Fibroblast of lung (primary cell): Measurements from ENCODE around the gene APOLD1. TPM values are rescaled to one million over a fixed set of nuclear protein-coding genes. Genes with fewer than 3 reads are reported as not detected.
A peak's percentile ranks its signal among the peaks of the same experiment; 100 is the strongest.
"Not testable (repeated sequence)": the region's sequence is repeated elsewhere in the genome, so short reads cannot be mapped to it uniquely, and the experiment has no call there.

Experiments
- DNase-seq, 2 donors: peaks; one replicate each; pipeline versions ENCODE4 v3.0.0 to v3.0.0-alpha.2; 2010; ENCODE audit warnings: low read depth in 2 of 2
- H2AFZ ChIP-seq: 2 replicates; pipeline ENCODE4 v1.5.1; 2012; ENCODE audit warnings: low read length, control low read depth, inconsistent platforms
- H3K27ac ChIP-seq: 2 replicates; pipeline ENCODE4 v1.5.1; 2011; ENCODE audit warnings: low read length, control low read depth; ENCODE audit not compliant: insufficient read depth
- H3K27me3 ChIP-seq: 2 replicates; pipeline ENCODE4 v1.5.1; 2011; ENCODE audit warnings: mild to moderate bottlenecking, low read length; ENCODE audit not compliant: control insufficient read depth, insufficient read depth
- H3K36me3 ChIP-seq: 2 replicates; pipeline ENCODE4 v1.5.1; 2011; ENCODE audit warnings: low read length; ENCODE audit not compliant: control insufficient read depth, insufficient read depth
- H3K4me1 ChIP-seq: 2 replicates; pipeline ENCODE4 v1.5.1; 2011; ENCODE audit warnings: low read length; ENCODE audit not compliant: control insufficient read depth, insufficient read depth; ENCODE audit errors: extremely low read depth
- H3K4me2 ChIP-seq: 2 replicates; pipeline ENCODE4 v1.5.1; 2011; ENCODE audit warnings: low read length, control low read depth; ENCODE audit not compliant: insufficient read depth; ENCODE audit errors: extremely low read depth
- H3K4me3 ChIP-seq, 4 experiments: fragments of 200-600 bp in 1 of 4; sonication (generic) in 1 of 4; replicated peaks in 1 of 4; 2 replicates each; pipeline ENCODE4 v1.5.1; 2011 to 2016; ENCODE audit warnings: low read length in 4 of 4, low read depth in 3 of 4, mild to moderate bottlenecking in 3 of 4, control low read depth in 2 of 4, inconsistent platforms in 1 of 4, mixed read lengths in 1 of 4; ENCODE audit not compliant: insufficient read depth in 1 of 4; ENCODE audit errors: control extremely low read depth in 1 of 4
- H3K79me2 ChIP-seq: 2 replicates; pipeline ENCODE4 v1.5.1; 2012; ENCODE audit warnings: mild to moderate bottlenecking, low read length, inconsistent platforms; ENCODE audit not compliant: control insufficient read depth, insufficient read depth
- H3K9ac ChIP-seq: 2 replicates; pipeline ENCODE4 v1.5.1; 2011; ENCODE audit warnings: mild to moderate bottlenecking, low read length, control low read depth; ENCODE audit not compliant: insufficient read depth
- H3K9me3 ChIP-seq: 2 replicates; pipeline ENCODE4 v1.5.1; 2012; ENCODE audit warnings: low read depth, low read length; ENCODE audit not compliant: control insufficient read depth, insufficient read depth
- H4K20me1 ChIP-seq: 2 replicates; pipeline ENCODE4 v1.5.1; 2011; ENCODE audit warnings: low read length; ENCODE audit not compliant: control insufficient read depth, insufficient read depth; ENCODE audit errors: extremely low read depth
- EZH2 ChIP-seq: IDR thresholded peaks from 2 replicates; pipeline ENCODE4 v1.5.1; 2012; ENCODE audit warnings: low read length, control low read depth, mild to moderate bottlenecking; ENCODE audit errors: missing control alignments
- polyA plus RNA-seq, 2 donors: library from polyadenylated mRNA; depleted of rRNA in 1 of 2; stranded (reverse) in 1 of 2; unstranded in 1 of 2; fragments of >200 nt; gene quantifications; 2 replicates each; pipeline ENCODE4 v1.2.1, GENCODE V29; 2011 to 2012; ENCODE audit warnings: missing spikeins in 1 of 2
- total RNA-seq: library from RNA; depleted of rRNA; stranded (reverse); fragments of >200 nt; gene quantifications from 2 replicates; pipeline ENCODE4 v1.2.1, GENCODE V29; 2014
- TF ChIP-seq, protein P1 (sequence below), 2 donors: IDR thresholded peaks in 1 of 2; conservative IDR thresholded peaks in 1 of 2; 1 replicate in 1 of 2; 2 replicates in 1 of 2; pipeline ENCODE4 v1.5.1; 2011 to 2012; ENCODE audit warnings: low read length in 2 of 2, control low read depth in 1 of 2, inconsistent platforms in 1 of 2, low read depth in 1 of 2, mild to moderate bottlenecking in 1 of 2

The APOLD1 gene
- total and polyA plus RNA-seq, 2 donors (not counting 1 experiment from before 2014, with no cell fraction given): 3.1 to 3.2 TPM

DNA sequence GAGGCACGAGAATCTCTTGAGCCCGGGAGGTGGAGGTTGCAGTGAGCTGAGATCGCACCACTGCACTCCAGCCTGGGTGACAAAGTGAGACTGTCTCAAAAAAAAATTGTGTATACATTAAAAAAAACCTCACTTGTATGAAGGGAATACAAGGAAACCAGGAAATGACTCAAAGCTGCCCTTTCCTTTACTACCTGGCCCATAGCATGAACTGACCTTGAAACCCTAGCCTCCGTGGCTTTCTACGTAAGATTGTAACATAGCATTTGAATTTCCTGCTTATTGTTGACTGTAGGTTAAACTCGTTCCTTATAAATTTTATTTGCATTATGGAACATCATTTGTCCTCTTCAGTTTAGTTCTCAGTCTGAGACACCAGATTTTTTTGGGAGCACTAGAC lies 18.6 kb downstream of the APOLD1 start:
- H3K4me3 ChIP-seq: no peak overlapping the region
- H3K9me3 ChIP-seq: no peaks in the 10 kb centered on the region
- H3K9ac ChIP-seq: no peak overlapping the region
- H4K20me1 ChIP-seq: no peaks in the 10 kb centered on the region
- peak overlapping the region; percentile 79 for H3K4me2 ChIP-seq
- no peak overlapping the region for H2AFZ ChIP-seq
- no peaks in the 10 kb centered on the region for H3K79me2 ChIP-seq
- peak in 1 of 2 donors; percentile 39 for DNase-seq
- H3K27ac ChIP-seq: peak overlapping the region; percentile 60
- H3K27me3 ChIP-seq: no peaks in the 10 kb centered on the region
- TF ChIP-seq EZH2: no peak
- TF ChIP-seq, protein P1, sequence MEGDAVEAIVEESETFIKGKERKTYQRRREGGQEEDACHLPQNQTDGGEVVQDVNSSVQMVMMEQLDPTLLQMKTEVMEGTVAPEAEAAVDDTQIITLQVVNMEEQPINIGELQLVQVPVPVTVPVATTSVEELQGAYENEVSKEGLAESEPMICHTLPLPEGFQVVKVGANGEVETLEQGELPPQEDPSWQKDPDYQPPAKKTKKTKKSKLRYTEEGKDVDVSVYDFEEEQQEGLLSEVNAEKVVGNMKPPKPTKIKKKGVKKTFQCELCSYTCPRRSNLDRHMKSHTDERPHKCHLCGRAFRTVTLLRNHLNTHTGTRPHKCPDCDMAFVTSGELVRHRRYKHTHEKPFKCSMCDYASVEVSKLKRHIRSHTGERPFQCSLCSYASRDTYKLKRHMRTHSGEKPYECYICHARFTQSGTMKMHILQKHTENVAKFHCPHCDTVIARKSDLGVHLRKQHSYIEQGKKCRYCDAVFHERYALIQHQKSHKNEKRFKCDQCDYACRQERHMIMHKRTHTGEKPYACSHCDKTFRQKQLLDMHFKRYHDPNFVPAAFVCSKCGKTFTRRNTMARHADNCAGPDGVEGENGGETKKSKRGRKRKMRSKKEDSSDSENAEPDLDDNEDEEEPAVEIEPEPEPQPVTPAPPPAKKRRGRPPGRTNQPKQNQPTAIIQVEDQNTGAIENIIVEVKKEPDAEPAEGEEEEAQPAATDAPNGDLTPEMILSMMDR (conservative IDR thresholded peaks at IDR 0.05 in 1 of 2, IDR thresholded peaks at IDR 0.05 in 1 of 2; ENCODE audit: low read depth in 1 of 2, low read length in 2 of 2): no peak
- H3K4me1 ChIP-seq: peaks cover 18% of the 10 kb centered on the region
- no peaks in the 10 kb centered on the region for H3K36me3 ChIP-seq

DNA sequence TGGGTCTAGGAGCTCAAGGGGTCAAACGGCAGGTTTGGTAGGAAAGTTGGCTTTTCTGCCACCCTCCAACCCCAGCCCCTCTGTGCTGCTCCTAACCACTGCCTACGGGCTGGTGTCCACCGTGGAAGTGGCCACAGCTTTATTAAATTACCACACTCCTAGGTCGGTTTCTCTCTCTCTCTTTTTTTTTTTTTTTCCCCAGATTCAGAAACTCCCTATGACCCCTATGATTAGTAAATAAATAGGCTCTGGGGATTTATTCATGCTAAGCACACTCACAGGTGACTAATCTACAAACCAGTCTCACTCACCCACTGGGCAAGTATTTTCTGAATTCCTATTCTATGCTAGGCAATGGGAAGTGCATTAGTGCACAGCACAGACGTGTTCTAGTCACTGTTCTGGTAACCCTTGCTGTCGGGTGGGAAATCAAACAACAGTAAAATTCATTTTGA lies 19.0 kb downstream of the APOLD1 start:
- Histone ChIP-seq H3K4me2 (peak overlapping the region; percentile 79), H3K4me3 (no peak overlapping the region), H4K20me1 (no peaks in the 10 kb centered on the region), H3K79me2 (no peaks in the 10 kb centered on the region), H3K9ac (no peak overlapping the region), H3K9me3 (no peaks in the 10 kb centered on the region), H3K27me3 (no peaks in the 10 kb centered on the region), H3K4me1 (peaks cover 18% of the 10 kb centered on the region), H3K36me3 (no peaks in the 10 kb centered on the region), H2AFZ (no peak overlapping the region), H3K27ac (peak overlapping the region; percentile 60)
- peak; percentile 64 to 96 for DNase-seq
- TF ChIP-seq, protein P1 (conservative IDR thresholded peaks at IDR 0.05 in 1 of 2, IDR thresholded peaks at IDR 0.05 in 1 of 2; ENCODE audit: low read depth in 1 of 2, low read length in 2 of 2): no peak
- TF ChIP-seq EZH2: no peak

DNA sequence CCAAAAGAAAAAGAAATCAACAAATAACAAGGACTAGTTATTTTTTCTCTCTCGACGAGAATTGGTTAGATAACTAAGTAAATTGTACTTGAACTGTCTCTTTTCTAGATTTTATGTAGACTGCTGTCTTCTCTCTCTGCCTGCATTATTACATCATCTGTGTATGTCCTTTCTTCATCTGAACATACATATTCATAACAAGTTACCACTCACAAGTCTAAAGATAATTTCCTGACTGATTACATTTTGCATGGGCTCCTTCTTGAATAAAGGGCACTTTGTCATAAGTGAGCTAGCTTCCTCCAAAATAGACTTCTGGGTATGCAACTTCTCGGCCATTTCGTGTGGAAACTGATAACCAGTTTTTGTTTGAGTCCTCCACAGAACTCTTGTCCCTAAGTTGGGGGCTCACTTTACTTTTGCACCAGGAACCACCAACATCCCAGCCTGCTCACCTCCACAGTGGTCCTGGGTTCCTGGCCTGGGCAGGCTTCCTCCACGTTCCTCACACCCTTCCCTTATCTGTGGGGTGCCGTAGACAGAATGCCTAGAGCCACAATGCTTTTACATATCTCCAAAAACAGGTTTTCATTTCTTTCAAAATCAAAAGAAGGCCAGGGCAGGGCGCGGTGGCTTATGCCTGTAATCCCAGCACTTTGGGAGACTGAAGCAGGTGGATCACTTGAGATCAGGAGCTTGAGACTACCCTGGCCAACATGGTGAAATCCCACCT lies 21.5 kb downstream of the APOLD1 start:
- no peak for DNase-seq
- Histone ChIP-seq H3K27me3 (no peaks in the 10 kb centered on the region), H4K20me1 (no peaks in the 10 kb centered on the region), H3K79me2 (no peaks in the 10 kb centered on the region), H3K4me1 (peaks cover 18% of the 10 kb centered on the region), H2AFZ (no peak overlapping the region), H3K4me3 (no peak overlapping the region), H3K4me2 (no peak overlapping the region), H3K9me3 (no peaks in the 10 kb centered on the region), H3K9ac (no peak overlapping the region), H3K27ac (no peak overlapping the region), H3K36me3 (no peaks in the 10 kb centered on the region)
- TF ChIP-seq, protein P1 (conservative IDR thresholded peaks at IDR 0.05 in 1 of 2, IDR thresholded peaks at IDR 0.05 in 1 of 2; ENCODE audit: low read depth in 1 of 2, low read length in 2 of 2): no peak
- no peak for TF ChIP-seq EZH2

DNA sequence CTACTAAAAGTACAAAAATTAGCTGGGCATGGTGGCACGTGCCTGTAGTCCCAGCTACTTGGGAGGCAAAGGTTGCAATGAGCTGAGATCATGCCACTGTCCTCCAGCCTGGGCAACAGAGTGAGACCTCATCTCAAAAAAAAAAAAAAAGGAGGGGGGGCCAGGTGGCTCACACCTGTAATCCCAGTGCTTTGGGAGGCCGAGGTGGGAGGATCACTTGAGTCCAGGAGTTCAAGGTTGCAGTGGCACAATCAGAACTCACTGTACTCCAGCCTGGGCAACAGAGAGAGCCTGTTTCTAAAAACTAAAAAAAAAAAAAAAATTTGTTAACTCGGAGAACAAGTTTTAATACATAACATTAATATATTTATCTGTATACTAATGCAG lies 22.1 kb downstream of the APOLD1 start:
- H3K27ac ChIP-seq: peak overlapping the region; percentile 4
- H3K4me2 ChIP-seq: not testable (repeated sequence)

More for the DNA sequence above, 22.1 kb downstream of the APOLD1 start:
- H3K36me3 ChIP-seq, H3K27me3 ChIP-seq, H3K9ac ChIP-seq, DNase-seq, H3K4me3 ChIP-seq, H3K79me2 ChIP-seq, H3K9me3 ChIP-seq, H4K20me1 ChIP-seq, H2AFZ ChIP-seq: not testable (repeated sequence)
- H3K4me1 ChIP-seq: peaks cover 18% of the 10 kb centered on the region
